Measurements from ENCODE around the gene VDAC1.
"Not testable (repeated sequence)": the region's sequence is repeated elsewhere in the genome, so short reads cannot be mapped to it uniquely, and the experiment has no call there.

The VDAC1 gene

DNA sequence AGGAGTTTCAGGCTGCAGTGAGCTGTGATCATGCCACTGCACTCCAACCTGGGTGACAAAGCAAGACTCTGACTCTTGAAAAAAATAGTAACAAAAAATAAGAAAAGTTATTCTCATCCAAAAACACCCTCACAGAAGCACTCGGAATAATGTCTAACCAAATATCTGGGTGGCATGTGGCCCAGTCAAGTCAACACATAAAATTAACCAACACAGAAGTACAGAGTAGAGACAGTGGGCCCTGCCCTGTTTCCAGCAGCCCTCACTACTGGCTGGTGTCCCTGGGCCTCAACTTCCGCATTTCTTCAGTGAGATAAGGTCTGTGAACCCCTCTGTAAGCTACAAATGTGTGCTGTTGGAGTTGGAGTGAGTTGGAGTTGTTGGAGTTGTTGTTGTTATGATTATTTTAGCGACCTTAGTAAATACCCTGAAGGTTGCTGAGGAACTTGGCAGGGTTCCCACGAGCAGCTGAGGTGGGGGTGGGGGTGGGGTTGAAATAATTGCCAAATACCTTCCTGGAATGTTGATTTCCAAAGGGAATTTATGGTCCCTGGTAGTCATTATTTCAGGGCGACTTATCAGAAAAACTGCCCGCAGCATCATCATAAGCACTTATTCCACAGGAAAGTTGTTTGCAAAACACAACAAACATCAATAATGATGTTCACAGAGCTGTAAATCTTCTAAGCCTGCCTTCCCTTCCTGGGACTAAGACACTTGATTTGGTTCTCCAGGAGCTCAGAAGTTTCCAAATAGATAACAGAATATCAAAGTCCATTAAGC is 66.5 kb downstream of the VDAC1 start:
- no peak overlapping the region; the same call in 1 of the 2 replicates for H3K4me2 ChIP-seq
- peaks cover 10% of the 10 kb centered on the region for H3K4me1 ChIP-seq (ENCODE audit: low read depth, poor library complexity, severe bottlenecking)
- H3K36me3 ChIP-seq (ENCODE audit: insufficient read depth) = no peaks in the 10 kb centered on the region
- H4K20me1 ChIP-seq (ENCODE audit: insufficient read depth) = no peaks in the 10 kb centered on the region
- H3K4me3 ChIP-seq (IDR thresholded peaks at IDR 0.05; ENCODE audit: insufficient read depth, low read depth, low read length) = no peak overlapping the region
- H2AFZ ChIP-seq (ENCODE audit: low read depth) = no peak overlapping the region
- H3K27ac ChIP-seq = no peak overlapping the region
- H3K27me3 ChIP-seq (ENCODE audit: insufficient read depth, low read depth) = no peaks in the 10 kb centered on the region
- H3K79me2 ChIP-seq (ENCODE audit: insufficient read depth, low read depth) = no peaks in the 10 kb centered on the region
- no peak overlapping the region for H3K9ac ChIP-seq
- TF ChIP-seq, protein P1, sequence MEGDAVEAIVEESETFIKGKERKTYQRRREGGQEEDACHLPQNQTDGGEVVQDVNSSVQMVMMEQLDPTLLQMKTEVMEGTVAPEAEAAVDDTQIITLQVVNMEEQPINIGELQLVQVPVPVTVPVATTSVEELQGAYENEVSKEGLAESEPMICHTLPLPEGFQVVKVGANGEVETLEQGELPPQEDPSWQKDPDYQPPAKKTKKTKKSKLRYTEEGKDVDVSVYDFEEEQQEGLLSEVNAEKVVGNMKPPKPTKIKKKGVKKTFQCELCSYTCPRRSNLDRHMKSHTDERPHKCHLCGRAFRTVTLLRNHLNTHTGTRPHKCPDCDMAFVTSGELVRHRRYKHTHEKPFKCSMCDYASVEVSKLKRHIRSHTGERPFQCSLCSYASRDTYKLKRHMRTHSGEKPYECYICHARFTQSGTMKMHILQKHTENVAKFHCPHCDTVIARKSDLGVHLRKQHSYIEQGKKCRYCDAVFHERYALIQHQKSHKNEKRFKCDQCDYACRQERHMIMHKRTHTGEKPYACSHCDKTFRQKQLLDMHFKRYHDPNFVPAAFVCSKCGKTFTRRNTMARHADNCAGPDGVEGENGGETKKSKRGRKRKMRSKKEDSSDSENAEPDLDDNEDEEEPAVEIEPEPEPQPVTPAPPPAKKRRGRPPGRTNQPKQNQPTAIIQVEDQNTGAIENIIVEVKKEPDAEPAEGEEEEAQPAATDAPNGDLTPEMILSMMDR (conservative IDR thresholded peaks at IDR 0.05; ENCODE audit: low read depth, low read length) = no peak

- not testable (repeated sequence) for H3K79me2 ChIP-seq (ENCODE audit: insufficient read depth, low read depth); H3K4me3 ChIP-seq (IDR thresholded peaks at IDR 0.05; ENCODE audit: insufficient read depth, low read depth, low read length); H2AFZ ChIP-seq (ENCODE audit: low read depth); H4K20me1 ChIP-seq (ENCODE audit: insufficient read depth); H3K36me3 ChIP-seq (ENCODE audit: insufficient read depth); H3K9ac ChIP-seq; H3K27ac ChIP-seq; H3K27me3 ChIP-seq (ENCODE audit: insufficient read depth, low read depth); H3K4me1 ChIP-seq (ENCODE audit: low read depth, poor library complexity, severe bottlenecking); H3K4me2 ChIP-seq
These were observed 67.1 kb downstream of the VDAC1 start for GRCh38 chr5:133937628-133938027.

- H3K4me3 ChIP-seq (IDR thresholded peaks at IDR 0.05; ENCODE audit: insufficient read depth, low read depth, low read length) = no peak overlapping the region
- TF ChIP-seq, protein P1 (conservative IDR thresholded peaks at IDR 0.05; ENCODE audit: low read depth, low read length) = no peak
- H4K20me1 ChIP-seq (ENCODE audit: insufficient read depth) = no peaks in the 10 kb centered on the region
- H3K79me2 ChIP-seq (ENCODE audit: insufficient read depth, low read depth) = no peaks in the 10 kb centered on the region
- no peak overlapping the region for H3K9ac ChIP-seq
- no peak overlapping the region for H3K27ac ChIP-seq
- H2AFZ ChIP-seq (ENCODE audit: low read depth) = no peak overlapping the region
- H3K27me3 ChIP-seq (ENCODE audit: insufficient read depth, low read depth) = no peaks in the 10 kb centered on the region
- no peaks in the 10 kb centered on the region for H3K36me3 ChIP-seq (ENCODE audit: insufficient read depth)
- H3K4me2 ChIP-seq = no peak overlapping the region
- peaks cover 5% of the 10 kb centered on the region for H3K4me1 ChIP-seq (ENCODE audit: low read depth, poor library complexity, severe bottlenecking)
These were observed 68.1 kb downstream of the VDAC1 start for GRCh38 chr5:133936651-133937015.

DNA sequence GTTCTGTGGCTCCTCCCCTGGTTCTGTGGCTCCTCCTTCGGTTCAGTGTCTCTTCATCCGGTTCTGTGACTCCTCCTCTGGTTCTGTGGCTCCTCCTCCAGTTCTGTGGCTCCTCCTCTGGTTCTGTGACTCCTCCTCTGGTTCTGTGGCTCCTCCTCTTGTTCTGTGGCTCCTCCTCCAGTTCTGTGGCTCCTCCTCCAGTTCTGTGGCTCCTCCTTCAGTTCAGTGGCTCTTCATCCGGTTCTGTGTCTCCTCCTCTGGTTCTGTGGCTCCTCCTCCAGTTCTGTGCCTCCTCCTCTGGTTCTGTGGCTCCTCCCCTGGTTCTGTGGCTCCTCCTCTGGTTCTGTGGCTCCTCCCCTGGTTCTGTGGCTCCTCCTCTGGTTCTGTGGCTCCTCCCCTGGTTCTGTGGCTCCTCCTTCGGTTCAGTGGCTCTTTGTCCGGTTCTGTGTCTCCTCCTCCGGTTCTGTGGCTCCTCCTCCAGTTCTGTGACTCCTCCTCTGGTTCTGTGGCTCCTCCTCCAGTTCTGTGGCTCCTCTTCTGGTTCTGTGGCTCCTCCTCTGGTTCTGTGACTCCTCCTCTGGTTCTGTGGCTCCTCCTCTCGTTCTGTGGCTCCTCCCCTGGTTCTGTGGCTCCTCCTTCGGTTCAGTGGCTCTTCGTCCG is 68.7 kb downstream of the VDAC1 start:
- H2AFZ ChIP-seq (ENCODE audit: low read depth); H3K4me2 ChIP-seq; H3K36me3 ChIP-seq (ENCODE audit: insufficient read depth); H3K79me2 ChIP-seq (ENCODE audit: insufficient read depth, low read depth); H3K27me3 ChIP-seq (ENCODE audit: insufficient read depth, low read depth); H3K4me3 ChIP-seq (IDR thresholded peaks at IDR 0.05; ENCODE audit: insufficient read depth, low read depth, low read length); H3K27ac ChIP-seq; H3K4me1 ChIP-seq (ENCODE audit: low read depth, poor library complexity, severe bottlenecking); H4K20me1 ChIP-seq (ENCODE audit: insufficient read depth); H3K9ac ChIP-seq: not testable (repeated sequence)

DNA sequence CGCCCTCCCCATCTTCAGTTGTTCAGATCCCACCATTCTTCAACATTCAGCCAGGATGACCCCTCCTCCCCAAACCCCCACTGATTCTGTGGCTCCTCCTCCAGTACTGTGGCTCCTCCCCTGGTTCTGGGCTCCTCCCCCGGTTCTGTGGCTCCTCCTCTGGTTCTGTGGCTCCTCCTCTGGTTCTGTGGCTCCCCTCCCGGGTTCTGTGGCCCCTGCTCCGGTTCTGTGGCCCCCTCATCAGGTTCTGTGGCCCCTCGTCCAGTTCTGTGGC is 69.2 kb downstream of the VDAC1 start:
- Histone ChIP-seq H3K9ac (no peak overlapping the region), H2AFZ (ENCODE audit: low read depth) (no peak overlapping the region), H3K4me2 (no peak overlapping the region), H3K27me3 (ENCODE audit: insufficient read depth, low read depth) (no peaks in the 10 kb centered on the region), H4K20me1 (ENCODE audit: insufficient read depth) (no peaks in the 10 kb centered on the region), H3K79me2 (ENCODE audit: insufficient read depth, low read depth) (no peaks in the 10 kb centered on the region), H3K4me3 (IDR thresholded peaks at IDR 0.05; ENCODE audit: insufficient read depth, low read depth, low read length) (no peak overlapping the region), H3K4me1 (ENCODE audit: low read depth, poor library complexity, severe bottlenecking) (peaks cover 5% of the 10 kb centered on the region), H3K27ac (no peak overlapping the region), H3K36me3 (ENCODE audit: insufficient read depth) (no peaks in the 10 kb centered on the region)
- TF ChIP-seq, protein P1 (conservative IDR thresholded peaks at IDR 0.05; ENCODE audit: low read depth, low read length) = no peak

Data from KMS-11 (cell line).